Vagina (tissue), 2 donors: ENCODE measurements around the gene NRXN2.

Experiments used
- CTCF ChIP-seq, 3 experiments: fragments of 450-650 bp in 2 of 3; fragments of 200-600 bp in 1 of 3; sonication (generic) in 1 of 3; IDR thresholded peaks; one replicate each; pipeline ENCODE4 v1.5.1; 2017 to 2019; ENCODE audit warnings: antibody characterized with exemption in 3 of 3, mild to moderate bottlenecking in 2 of 3, moderate library complexity in 2 of 3
- POLR2AphosphoS5 ChIP-seq, 2 donors: sonication (generic); formaldehyde crosslinking; IDR thresholded peaks; one replicate each; pipeline ENCODE4 v1.9.0; 2017; ENCODE audit warnings: antibody characterized with exemption in 2 of 2, mild to moderate bottlenecking in 2 of 2, low read depth in 1 of 2; ENCODE audit not compliant: insufficient read depth in 1 of 2

- TF ChIP-seq CTCF (IDR thresholded peaks at IDR 0.05) (no peak), POLR2AphosphoS5 (IDR thresholded peaks at IDR 0.05; ENCODE audit: insufficient read depth in 1 of 2, low read depth in 1 of 2) (no peak)
Measured at GRCh38 chr11:64757549-64758329, 34.7 kb upstream of the NRXN2 start.
